SK-N-MC (cell line): ENCODE results near the gene SMOC1.

Experiments
- EZH2 ChIP-seq: fragments of 200-600 bp; sonication (generic); IDR thresholded peaks from one replicate; pipeline ENCODE4 v1.6.1; 2017; ENCODE audit warnings: antibody characterized with exemption
- POLR2AphosphoS5 ChIP-seq: IDR thresholded peaks from 2 replicates; pipeline ENCODE4 v1.6.1; 2012; ENCODE audit warnings: mild to moderate bottlenecking, low read depth, low read length, borderline replicate concordance

GRCh38 chr14:69996216-69996615 lies 117.0 kb downstream of the SMOC1 start:
- TF ChIP-seq EZH2 (no peak), POLR2AphosphoS5 (no peak)
